NT2/D1 (cell line): ENCODE measurements around the gene MYO9B.

Experiments
- DNase-seq: peaks from one replicate; pipeline ENCODE4 v3.0.0-alpha.2; 2011; ENCODE audit warnings: low read depth, low spot score
- H3K27me3 ChIP-seq: 2 replicates; pipeline ENCODE4 v1.6.0; 2011; ENCODE audit warnings: mild to moderate bottlenecking; ENCODE audit not compliant: insufficient read length, insufficient read depth
- H3K36me3 ChIP-seq: 2 replicates; pipeline ENCODE4 v1.6.1; 2011; ENCODE audit warnings: mild to moderate bottlenecking, low read length, mixed read lengths; ENCODE audit not compliant: insufficient read depth, insufficient read length
- H3K4me1 ChIP-seq: 2 replicates; pipeline ENCODE4 v1.5.1; 2011; ENCODE audit not compliant: insufficient read depth, insufficient read length
- H3K4me3 ChIP-seq: 2 replicates; pipeline ENCODE4 v1.5.1; 2011; ENCODE audit warnings: low read depth; ENCODE audit not compliant: insufficient read length
- H3K9ac ChIP-seq: 2 replicates; pipeline ENCODE4 v1.6.0; 2011; ENCODE audit warnings: low read depth; ENCODE audit not compliant: insufficient read length
- H3K9me3 ChIP-seq: 2 replicates; pipeline ENCODE4 v1.5.1; 2011; ENCODE audit warnings: mild to moderate bottlenecking, low read length; ENCODE audit not compliant: insufficient read depth
- SUZ12 ChIP-seq: IDR thresholded peaks from 2 replicates; pipeline ENCODE4 v1.6.1; 2011; ENCODE audit not compliant: insufficient read length, insufficient read depth; ENCODE audit errors: extremely low read depth
- YY1 ChIP-seq: IDR thresholded peaks from 2 replicates; pipeline ENCODE4 v1.6.1; 2011; ENCODE audit not compliant: insufficient read length, insufficient read depth
- ZNF274 ChIP-seq: IDR thresholded peaks from 2 replicates; pipeline ENCODE4 v1.6.1; 2011; ENCODE audit warnings: mild to moderate bottlenecking, low read depth, low read length

The MYO9B gene

GRCh38 chr19:17209126-17210036, 133.8 kb downstream of the MYO9B start:
- Histone ChIP-seq H3K9ac (peak overlapping the region; percentile 72), H3K27me3 (no peaks in the 10 kb centered on the region), H3K36me3 (peaks cover 73% of the 10 kb centered on the region), H3K4me3 (no peak overlapping the region), H3K9me3 (no peaks in the 10 kb centered on the region), H3K4me1 (peaks cover 22% of the 10 kb centered on the region)
- peak; percentile 89 for DNase-seq
- no peak for TF ChIP-seq YY1
- TF ChIP-seq ZNF274: no peak
- TF ChIP-seq SUZ12: no peak

- no peaks in the 10 kb centered on the region for H3K9me3 ChIP-seq
- H3K27me3 ChIP-seq: no peaks in the 10 kb centered on the region
- no peak overlapping the region for H3K4me3 ChIP-seq
- no peak for TF ChIP-seq ZNF274
- TF ChIP-seq YY1: no peak
- TF ChIP-seq SUZ12: no peak
- DNase-seq: no peak
- no peak overlapping the region for H3K9ac ChIP-seq
- H3K36me3 ChIP-seq: peaks cover 69% of the 10 kb centered on the region
- peaks cover 20% of the 10 kb centered on the region for H3K4me1 ChIP-seq
Observed at GRCh38 chr19:17210296-17210695, 134.7 kb downstream of the MYO9B start.

DNA sequence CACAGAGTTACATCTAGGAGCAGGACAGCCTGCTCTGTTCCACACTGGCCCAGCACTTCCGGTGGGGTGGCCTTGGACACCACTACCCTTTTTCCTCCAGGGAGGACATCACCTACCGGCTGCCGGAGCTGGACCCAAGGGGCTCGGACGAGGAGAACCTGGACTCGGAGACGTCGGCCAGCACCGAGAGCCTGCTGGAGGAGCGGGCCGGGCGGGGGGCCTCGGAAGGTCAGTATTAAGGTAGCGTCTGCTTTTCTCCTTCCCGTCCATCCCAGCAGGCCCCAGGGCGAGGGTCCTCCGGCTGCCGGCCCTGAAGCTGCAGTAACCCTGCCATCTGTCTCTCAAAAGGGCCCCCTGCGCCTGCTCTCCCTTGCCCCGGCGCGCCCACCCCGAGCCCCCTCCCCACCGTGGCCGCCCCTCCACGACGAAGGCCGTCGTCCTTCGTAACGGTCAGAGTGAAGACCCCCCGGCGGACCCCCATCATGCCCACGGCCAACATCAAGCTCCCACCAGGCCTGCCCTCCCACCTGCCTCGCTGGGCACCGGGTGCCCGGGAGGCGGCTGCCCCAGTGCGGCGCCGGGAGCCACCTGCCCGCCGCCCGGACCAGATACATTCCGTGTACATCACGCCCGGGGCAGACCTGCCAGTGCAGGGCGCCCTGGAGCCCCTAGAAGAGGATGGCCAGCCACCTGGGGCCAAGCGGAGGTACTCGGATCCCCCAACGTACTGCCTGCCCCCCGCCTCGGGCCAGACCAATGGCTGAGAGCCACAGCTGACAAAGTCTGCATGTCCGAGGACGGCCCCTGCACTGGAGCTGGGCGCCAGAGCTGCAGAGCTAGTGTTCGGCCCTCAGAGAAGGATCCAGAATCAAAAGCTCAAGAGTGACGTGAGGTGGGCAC, 136.2 kb downstream of the MYO9B start:
- H3K4me3 ChIP-seq: no peak overlapping the region
- TF ChIP-seq SUZ12: no peak
- TF ChIP-seq YY1: no peak
- TF ChIP-seq ZNF274: no peak
- DNase-seq: no peak
- peaks cover 21% of the 10 kb centered on the region for H3K4me1 ChIP-seq
- H3K27me3 ChIP-seq: no peaks in the 10 kb centered on the region
- peaks cover 61% of the 10 kb centered on the region for H3K36me3 ChIP-seq
- H3K9ac ChIP-seq: peak overlapping the region; percentile 13
- H3K9me3 ChIP-seq: no peaks in the 10 kb centered on the region

- H3K9ac ChIP-seq: no peak overlapping the region
- H3K4me3 ChIP-seq: no peak overlapping the region
- no peaks in the 10 kb centered on the region for H3K9me3 ChIP-seq
- peaks cover 71% of the 10 kb centered on the region for H3K36me3 ChIP-seq
- DNase-seq: no peak
- H3K4me1 ChIP-seq: peaks cover 21% of the 10 kb centered on the region
- TF ChIP-seq ZNF274 (no peak), SUZ12 (no peak), YY1 (no peak)
- H3K27me3 ChIP-seq: no peaks in the 10 kb centered on the region
Observed at GRCh38 chr19:17213334-17213733, 137.8 kb downstream of the MYO9B start.

- H3K27me3 ChIP-seq: no peaks in the 10 kb centered on the region
- H3K4me3 ChIP-seq: peak overlapping the region; percentile 73
- peak overlapping the region; percentile 95 for H3K9ac ChIP-seq
- no peaks in the 10 kb centered on the region for H3K9me3 ChIP-seq
- peaks cover 11% of the 10 kb centered on the region for H3K4me1 ChIP-seq
- no peak for DNase-seq
- no peak for TF ChIP-seq YY1
- no peak for TF ChIP-seq ZNF274
- no peak for TF ChIP-seq SUZ12
- H3K36me3 ChIP-seq: peaks cover 67% of the 10 kb centered on the region
Observed at GRCh38 chr19:17214508-17215126, 139.0 kb downstream of the MYO9B start.

GRCh38 chr19:17215127-17215971, 139.8 kb downstream of the MYO9B start, which contains the start of gene USE1:
Gene USE1 (plus strand): TSS chr19:17215357. CDS start chr19:17215406, 49 bp downstream.
- peak within 1 kb of the TSS; percentile 95 for H3K9ac ChIP-seq
- H3K27me3 ChIP-seq: no peaks in the 10 kb centered on the region
- TF ChIP-seq YY1 (peak; percentile 95), SUZ12 (no peak)
- peak; percentile 89 for DNase-seq
- H3K9me3 ChIP-seq: no peaks in the 10 kb centered on the region
- peaks cover 7% of the 10 kb centered on the region for H3K4me1 ChIP-seq
- peaks cover 64% of the 10 kb centered on the region for H3K36me3 ChIP-seq
- peak within 1 kb of the TSS; percentile 73 for H3K4me3 ChIP-seq
